Measurements from ENCODE around the gene KNDC1.

KNDC1 gene

GRCh38 chr10:133189726-133190125, 29.7 kb downstream of the KNDC1 start:
- no peak for DNase-seq (ENCODE audit: low read depth in 2 of 2, low spot score in 1 of 2)

GRCh38 chr10:133190225-133190624, 30.2 kb downstream of the KNDC1 start:
- DNase-seq (ENCODE audit: low read depth in 2 of 2, low spot score in 1 of 2): no peak

- no peak for DNase-seq (ENCODE audit: low read depth in 2 of 2, low spot score in 1 of 2)
Observed at GRCh38 chr10:133191651-133192050, 31.6 kb downstream of the KNDC1 start.

- no peak for DNase-seq (ENCODE audit: low read depth in 2 of 2, low spot score in 1 of 2)
Observed at GRCh38 chr10:133194151-133194550, 34.1 kb downstream of the KNDC1 start.

- no peak for DNase-seq (ENCODE audit: low read depth in 2 of 2, low spot score in 1 of 2)
Observed at GRCh38 chr10:133195096-133195495, 35.1 kb downstream of the KNDC1 start.

GRCh38 chr10:133195611-133196010, 35.6 kb downstream of the KNDC1 start:
- DNase-seq (ENCODE audit: low read depth in 2 of 2, low spot score in 1 of 2): no peak

- DNase-seq (ENCODE audit: low read depth in 2 of 2, low spot score in 1 of 2): no peak
Observed at GRCh38 chr10:133196221-133196915, 36.3 kb downstream of the KNDC1 start.

GRCh38 chr10:133196936-133197758, 37.1 kb downstream of the KNDC1 start:
- no peak for DNase-seq (ENCODE audit: low read depth in 2 of 2, low spot score in 1 of 2)

GRCh38 chr10:133197786-133198185, 37.8 kb downstream of the KNDC1 start:
- DNase-seq (ENCODE audit: low read depth in 2 of 2, low spot score in 1 of 2): no peak

GRCh38 chr10:133198206-133198605, 38.2 kb downstream of the KNDC1 start:
- DNase-seq (ENCODE audit: low read depth in 2 of 2, low spot score in 1 of 2): no peak

- no peak for DNase-seq (ENCODE audit: low read depth in 2 of 2, low spot score in 1 of 2)
Observed at GRCh38 chr10:133198621-133199487, 38.8 kb downstream of the KNDC1 start.

- no peak for DNase-seq (ENCODE audit: low read depth in 2 of 2, low spot score in 1 of 2)
Observed at GRCh38 chr10:133199488-133199885, 39.5 kb downstream of the KNDC1 start.

GRCh38 chr10:133199992-133200611, 40.1 kb downstream of the KNDC1 start:
- DNase-seq (ENCODE audit: low read depth in 2 of 2, low spot score in 1 of 2): no peak

- no peak for DNase-seq (ENCODE audit: low read depth in 2 of 2, low spot score in 1 of 2)
Observed at GRCh38 chr10:133200621-133201031, 40.6 kb downstream of the KNDC1 start.

GRCh38 chr10:133201151-133201947, 41.3 kb downstream of the KNDC1 start:
- DNase-seq (ENCODE audit: low read depth in 2 of 2, low spot score in 1 of 2): no peak

GRCh38 chr10:133201948-133202725, 42.1 kb downstream of the KNDC1 start:
- no peak for DNase-seq (ENCODE audit: low read depth in 2 of 2, low spot score in 1 of 2)

GRCh38 chr10:133202778-133203651, 43.0 kb downstream of the KNDC1 start:
- DNase-seq (ENCODE audit: low read depth in 2 of 2, low spot score in 1 of 2): no peak

- no peak for DNase-seq (ENCODE audit: low read depth in 2 of 2, low spot score in 1 of 2)
Observed at GRCh38 chr10:133203652-133204195, 43.7 kb downstream of the KNDC1 start.
